Peyer's patch (tissue), 4 donors: ENCODE measurements around the gene CDH4.

Source experiments
- CTCF ChIP-seq, 6 experiments: fragments of 450-650 bp in 4 of 6; fragments of 200-600 bp in 2 of 6; sonication (generic) in 1 of 6; IDR thresholded peaks; one replicate each; pipeline ENCODE4 v1.5.1; 2017 to 2019; ENCODE audit warnings: antibody characterized with exemption in 6 of 6, mild to moderate bottlenecking in 3 of 6, moderate library complexity in 1 of 6
- POLR2A ChIP-seq, 2 donors: fragments of 450-650 bp; IDR thresholded peaks; one replicate each; pipeline ENCODE4 v1.5.1; 2017; ENCODE audit warnings: antibody characterized with exemption in 2 of 2, mild to moderate bottlenecking in 2 of 2, moderate library complexity in 2 of 2

GRCh38 chr20:61254881-61255626 lies 3.0 kb downstream of the CDH4 start:
- no peak for TF ChIP-seq POLR2A (IDR thresholded peaks at IDR 0.05)
- TF ChIP-seq CTCF (IDR thresholded peaks at IDR 0.05) = no peak
